GM03348 (cell line): ENCODE data around the gene PET117.
"Not testable (repeated sequence)": the region's sequence is repeated elsewhere in the genome, so short reads cannot be mapped to it uniquely, and the experiment has no call there.

Experiments
- DNase-seq: peaks from one replicate; pipeline ENCODE4 v3.0.0; 2012; ENCODE audit warnings: low spot score

The PET117 gene, protein sequence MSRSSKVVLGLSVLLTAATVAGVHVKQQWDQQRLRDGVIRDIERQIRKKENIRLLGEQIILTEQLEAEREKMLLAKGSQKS

GRCh38 chr20:18137412-18138265, at the start of gene PET117, which contains the start of gene KAT14:
PET117 (plus strand) TSS chr20:18137863; CDS start chr20:18137956, 93 bp downstream.
KAT14 (plus strand) TSS chr20:18137863; CDS start chr20:18142661, 4,798 bp downstream.
- peak; percentile 94 for DNase-seq

- not testable (repeated sequence) for DNase-seq
Measured at GRCh38 chr20:18088298-18088697, 49.4 kb upstream of the PET117 start.

- not testable (repeated sequence) for DNase-seq
Measured at GRCh38 chr20:18088841-18089240, 48.8 kb upstream of the PET117 start.

DNA sequence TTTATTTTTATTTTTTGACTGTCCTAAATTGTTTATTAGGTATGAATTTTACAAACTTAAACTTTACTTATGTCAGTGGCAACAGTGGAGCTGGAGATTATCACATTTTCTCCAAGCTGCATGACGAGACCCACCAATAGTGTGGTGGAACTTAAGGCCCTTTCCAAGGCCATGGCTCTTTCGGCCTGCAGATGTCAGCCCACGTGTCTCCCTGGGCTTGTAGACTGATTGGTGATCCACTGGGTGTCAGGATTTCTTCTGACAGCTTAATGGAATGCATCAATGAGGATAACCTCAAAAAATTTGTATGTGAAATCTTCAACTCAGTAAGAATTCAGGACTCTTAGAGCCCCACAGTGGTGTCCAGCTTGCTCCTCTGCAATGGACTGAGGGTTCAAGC, 47.6 kb upstream of the PET117 start:
- DNase-seq: no peak

DNA sequence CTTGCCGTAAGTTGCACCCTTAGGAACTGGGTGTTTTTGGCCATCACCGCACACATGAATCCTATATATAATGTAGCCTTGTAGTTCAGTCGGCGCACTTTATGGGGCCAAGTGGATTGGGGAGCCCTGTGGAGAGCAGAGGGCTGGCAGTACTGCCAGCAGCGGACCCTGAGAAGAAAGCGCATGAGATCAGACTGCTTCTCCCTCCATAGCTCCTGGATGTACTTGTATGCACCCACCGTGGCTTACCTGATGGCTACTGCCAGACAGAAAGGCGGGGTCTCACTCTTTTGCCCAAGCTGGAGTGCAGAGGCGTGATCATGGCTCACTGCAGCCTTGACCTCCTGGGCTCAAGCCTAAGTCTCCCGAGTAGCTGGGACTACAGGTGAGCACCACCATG, 47.2 kb upstream of the PET117 start:
- no peak for DNase-seq

DNA sequence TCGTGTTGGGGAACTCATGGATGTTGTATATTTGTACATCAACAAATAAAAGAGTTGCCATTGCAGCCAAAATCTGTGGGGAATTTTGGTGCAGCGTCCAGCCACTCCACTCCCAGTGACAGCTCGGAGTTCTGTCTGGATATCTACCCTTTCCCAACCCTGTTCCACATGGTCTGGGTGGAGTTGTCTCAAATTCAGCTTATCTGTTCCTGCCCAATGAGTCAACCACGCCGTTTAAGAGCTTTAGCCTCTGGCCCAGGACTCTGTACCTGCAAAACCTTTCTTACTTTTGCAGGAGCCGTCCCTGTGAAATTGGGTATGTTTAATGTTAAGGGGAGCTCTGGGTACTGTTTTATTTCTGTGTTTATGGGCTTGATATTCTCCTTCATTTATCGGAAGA, 46.0 kb upstream of the PET117 start:
- no peak for DNase-seq

DNA sequence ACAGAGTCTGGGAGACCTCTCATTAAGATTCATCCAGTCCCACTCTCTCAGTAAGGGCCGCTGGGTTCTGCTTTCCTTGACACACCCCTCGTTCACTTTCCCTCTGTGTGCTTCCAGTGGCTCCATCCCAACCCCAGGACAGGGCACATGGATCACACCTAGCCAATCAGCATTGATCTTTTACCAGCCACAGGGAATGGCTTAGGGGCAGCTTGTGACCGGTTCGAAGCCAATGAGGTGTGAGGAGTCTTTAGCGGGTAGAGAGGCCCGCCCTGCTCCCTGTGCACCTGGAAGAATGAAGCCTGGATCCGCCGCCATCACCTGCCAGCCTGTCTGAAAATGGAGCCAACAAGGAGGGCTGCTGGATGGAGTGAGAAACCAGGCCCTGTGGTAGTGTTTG, 44.8 kb upstream of the PET117 start:
- DNase-seq: no peak

GRCh38 chr20:18093388-18093787, 44.3 kb upstream of the PET117 start:
- DNase-seq: no peak

GRCh38 chr20:18094191-18094590, 43.5 kb upstream of the PET117 start:
- no peak for DNase-seq

- DNase-seq: not testable (repeated sequence)
Measured at GRCh38 chr20:18100569-18100968, 37.1 kb upstream of the PET117 start.

DNA sequence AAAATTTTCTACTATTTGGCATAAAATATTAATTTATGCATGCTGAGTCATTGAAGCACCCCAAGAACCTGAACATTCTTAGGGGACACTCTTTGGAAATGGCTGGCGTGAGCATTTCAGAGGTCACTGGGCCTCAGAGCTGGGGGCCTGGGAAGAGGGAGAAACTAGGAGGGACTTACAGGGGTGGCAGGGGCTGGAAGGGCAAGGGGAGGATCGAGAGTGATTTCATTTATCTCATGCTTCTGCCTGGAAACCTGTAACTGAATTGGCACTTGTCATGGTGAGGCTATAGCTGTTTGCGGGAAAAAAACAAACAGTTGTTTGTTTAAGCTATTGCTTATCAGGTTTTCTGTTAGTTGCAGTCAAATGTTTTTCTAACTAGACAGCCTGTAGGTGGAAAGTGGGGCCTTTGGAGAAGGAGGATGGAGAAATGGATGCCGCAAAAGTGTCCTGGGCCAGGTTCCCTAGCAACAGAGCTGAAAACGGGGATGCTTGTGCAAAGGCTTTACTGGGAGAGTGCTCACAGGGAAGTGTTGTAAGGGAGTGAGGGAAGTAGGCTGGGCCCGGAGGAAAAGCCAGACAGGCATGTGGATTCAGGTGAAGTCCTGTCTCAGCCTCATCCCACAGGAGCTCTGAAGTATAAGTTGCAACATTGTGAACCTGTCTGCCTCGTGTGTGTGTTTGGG, 36.4 kb upstream of the PET117 start:
- no peak for DNase-seq

DNA sequence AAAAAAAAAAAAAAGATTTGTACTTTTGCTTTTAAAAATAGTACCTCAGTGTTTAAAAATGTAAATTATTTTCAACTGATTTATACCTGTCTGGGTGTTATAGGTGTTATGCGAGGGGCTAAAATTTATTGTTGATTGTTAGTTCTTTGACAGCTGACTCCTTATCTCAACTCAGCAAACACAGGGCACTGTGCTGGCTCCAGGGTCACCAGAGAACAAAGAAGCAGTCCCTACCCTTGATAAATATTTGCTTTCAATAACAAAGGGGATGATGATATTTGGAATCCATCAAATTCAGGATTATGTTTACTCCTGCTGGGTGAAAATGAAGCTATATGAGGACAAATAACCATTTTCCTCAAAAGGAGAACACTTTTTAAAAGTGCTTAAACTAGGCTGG, 34.2 kb upstream of the PET117 start:
- no peak for DNase-seq

GRCh38 chr20:18108326-18108725, 29.3 kb upstream of the PET117 start:
- no peak for DNase-seq

GRCh38 chr20:18128574-18128973, 9.1 kb upstream of the PET117 start:
- not testable (repeated sequence) for DNase-seq

GRCh38 chr20:18132663-18133062, 5.0 kb upstream of the PET117 start:
- no peak for DNase-seq

- DNase-seq: no peak
Measured at GRCh38 chr20:18133962-18134361, 3.7 kb upstream of the PET117 start.

DNA sequence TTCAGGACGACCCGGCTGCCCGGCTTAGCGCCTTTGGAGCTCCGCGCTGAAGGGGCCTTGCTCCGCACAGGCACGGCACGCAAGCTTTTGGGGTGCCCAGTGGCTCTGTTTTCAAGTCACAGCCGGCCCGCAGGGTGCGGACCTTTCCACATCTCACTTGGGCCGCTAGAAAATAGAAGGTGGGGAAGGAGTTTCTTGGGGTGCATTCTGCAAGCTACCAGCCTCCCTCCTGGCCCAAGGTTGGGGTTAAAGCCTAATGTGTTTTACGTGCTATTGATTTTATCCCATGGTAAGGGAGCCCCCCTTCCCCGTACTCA, 561 bp downstream of the PET117 start:
- DNase-seq: no peak

DNA sequence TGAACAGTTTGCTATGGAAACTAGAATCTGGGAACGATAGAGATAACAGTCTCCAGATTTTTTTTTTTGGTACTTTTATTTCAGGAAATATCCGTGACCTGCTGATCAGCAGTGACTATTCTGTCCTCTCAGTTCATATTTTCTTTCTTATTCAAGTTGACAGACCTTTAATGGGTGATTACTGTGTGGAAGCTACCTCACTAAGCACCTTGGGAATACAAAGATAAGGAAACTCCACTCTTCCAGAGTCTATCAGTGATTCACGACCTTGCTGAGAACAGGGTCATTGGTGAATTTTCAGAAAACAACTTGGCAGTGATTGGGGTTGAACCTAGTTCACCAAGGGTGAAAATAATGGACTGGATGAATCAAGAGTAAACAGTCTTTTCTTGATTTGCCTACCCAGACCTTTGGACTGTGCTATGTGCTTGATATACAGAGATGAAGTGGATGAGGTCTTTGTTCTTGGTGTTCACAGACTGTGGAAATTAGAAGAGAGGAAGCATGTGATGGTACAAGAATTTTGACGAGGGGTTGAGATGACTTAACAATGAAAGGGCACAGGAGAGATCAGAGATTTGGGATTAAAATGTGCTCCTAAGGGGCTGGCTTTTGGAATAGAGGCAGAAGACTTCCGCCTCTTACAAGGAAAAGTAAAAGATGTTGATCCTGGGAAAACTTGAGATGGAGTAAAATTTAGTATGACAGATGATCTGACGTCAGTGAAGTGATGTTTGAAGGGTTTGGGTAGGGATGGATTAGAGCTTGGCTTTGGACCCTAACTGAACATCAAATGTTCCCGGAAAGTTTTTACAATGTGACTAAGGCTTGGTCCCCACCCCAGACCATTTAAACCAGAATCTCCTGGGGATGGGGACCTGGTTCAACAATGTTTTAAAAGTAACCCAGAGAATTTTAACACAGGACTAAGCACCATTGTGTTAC, 1.2 kb downstream of the PET117 start:
- no peak for DNase-seq

DNA sequence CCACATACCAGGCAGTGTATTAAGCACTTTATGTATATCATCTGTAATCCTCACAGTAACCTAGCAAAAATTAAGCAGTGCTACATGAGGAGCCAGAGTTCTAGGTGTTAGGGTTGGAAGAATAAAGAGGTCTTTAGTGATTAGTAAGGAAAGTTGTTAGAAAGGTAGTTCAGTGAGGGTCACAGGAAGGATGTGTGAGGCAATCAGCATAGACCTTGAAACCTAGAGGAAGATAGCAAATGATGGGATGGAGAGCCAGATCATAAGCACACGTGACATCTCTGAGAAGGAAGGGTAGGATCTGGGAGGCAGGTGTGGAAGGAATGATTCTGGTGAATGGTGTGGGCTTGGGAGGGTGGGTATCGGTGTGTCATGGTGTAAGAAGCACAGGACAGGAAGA, 2.2 kb downstream of the PET117 start:
- DNase-seq: no peak

GRCh38 chr20:18144541-18145099, 7.0 kb downstream of the PET117 start:
- no peak for DNase-seq

DNA sequence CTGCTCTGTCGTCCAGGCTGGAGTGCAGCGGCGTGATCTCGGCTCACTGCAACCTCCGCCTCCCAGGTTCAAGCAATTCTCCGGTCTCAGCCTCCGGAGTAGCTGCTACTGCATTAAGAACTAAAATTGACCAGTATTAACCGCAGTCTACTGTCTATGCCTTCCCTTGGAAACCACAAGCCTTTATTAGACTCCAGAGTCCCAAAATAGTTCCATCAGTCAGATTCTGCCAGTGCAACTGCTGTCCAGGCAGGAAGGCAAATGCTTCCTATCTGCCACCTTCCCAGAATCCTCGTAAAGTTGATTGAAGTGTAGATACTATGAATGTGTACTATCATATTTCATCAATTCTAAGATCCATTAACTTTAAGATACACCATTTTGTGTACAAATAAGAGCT, 16.7 kb downstream of the PET117 start:
- no peak for DNase-seq

GRCh38 chr20:18156045-18156444, 18.4 kb downstream of the PET117 start:
- no peak for DNase-seq
